ENCODE data around the gene ENTPD8. TPM values are rescaled to one million over a fixed set of nuclear protein-coding genes. Genes with fewer than 3 reads are reported as not detected.

ENTPD8 gene
- total RNA-seq, 1 experiment from 2014 or later = 0.77 TPM

GRCh38 chr9:137439158-137439714 is 1.9 kb downstream of the ENTPD8 start:
- Histone ChIP-seq H2BK120ac (ENCODE audit: low read depth, low read length, poor library complexity, severe bottlenecking) (no peak overlapping the region), H2BK12ac (ENCODE audit: insufficient read length, low read depth, low read length) (no peak overlapping the region), H4K5ac (ENCODE audit: insufficient read length, low read depth, low read length) (no peak overlapping the region), H2AFZ (ENCODE audit: low read length) (no peak overlapping the region), H3K79me1 (ENCODE audit: insufficient read depth, low read depth, low read length, poor library complexity, severe bottlenecking) (no peaks in the 10 kb centered on the region), H3K27ac (ENCODE audit: insufficient read length, low read depth, low read length) (no peak overlapping the region), H2BK20ac (ENCODE audit: low read depth, low read length, poor library complexity, severe bottlenecking) (no peak overlapping the region), H3K14ac (ENCODE audit: insufficient read depth, low read length) (no peak overlapping the region), H4K20me1 (ENCODE audit: control insufficient read depth, insufficient read depth, insufficient read length) (no peaks in the 10 kb centered on the region), H3K23me2 (ENCODE audit: insufficient read length, low read depth, low read length, poor library complexity, severe bottlenecking) (no peaks in the 10 kb centered on the region), H2BK5ac (ENCODE audit: insufficient read length, low read length) (no peak overlapping the region), H3K9ac (ENCODE audit: extremely low read depth, insufficient read length, low read length) (no peak overlapping the region), H3K79me2 (ENCODE audit: insufficient read depth, low read length) (no peaks in the 10 kb centered on the region), H3K27me3 (ENCODE audit: insufficient read depth, low read length) (no peaks in the 10 kb centered on the region), H4K91ac (ENCODE audit: insufficient read length, low read depth, low read length) (no peak overlapping the region), H3K23ac (ENCODE audit: insufficient read length, low read depth, low read length) (no peak overlapping the region), H3K4ac (ENCODE audit: low read depth, low read length) (no peak overlapping the region), H2AK5ac (ENCODE audit: insufficient read length, low read length) (no peak overlapping the region), H3T11ph (ENCODE audit: low read length) (no peak overlapping the region), H3K56ac (ENCODE audit: insufficient read length, low read depth, low read length) (no peak overlapping the region), H3K18ac (ENCODE audit: insufficient read length, low read depth, low read length) (no peak overlapping the region), H2BK15ac (ENCODE audit: low read depth, low read length) (no peak overlapping the region), H3K9me3 (ENCODE audit: control insufficient read depth, low read depth, low read length) (no peaks in the 10 kb centered on the region), H4K8ac (replicated peaks; ENCODE audit: insufficient read length, low read depth, low read length) (no peak overlapping the region), H3K4me1 (ENCODE audit: insufficient read depth, low read length) (no peaks in the 10 kb centered on the region), H3K4me2 (ENCODE audit: insufficient read depth, insufficient read length, low read length) (no peak overlapping the region)
- peaks cover 14% of the 10 kb centered on the region for H3K27me3 Mint-ChIP-seq (ENCODE audit: low read depth)
- peaks cover 0 to 2% of the 10 kb centered on the region in 2 experiments; a peak in 2 of 4 replicates for H3K4me1 Mint-ChIP-seq
- DNase-seq = no peak
- TF ChIP-seq CTCF (conservative IDR thresholded peaks at IDR 0.05) = no peak
- H3K36me3 Mint-ChIP-seq (ENCODE audit: insufficient read depth in 1 of 3, low read depth in 3 of 3) = no peaks in the 10 kb centered on the region
- WGBS (ENCODE audit: extremely low coverage, insufficient read length, low lambda C conversion rate) = no CpG with 5 or more reads among the region's 18 CpGs
- H3K9me3 Mint-ChIP-seq = 0 out of 5 replicates have a peak, but pooled peaks cover 0 to 1% of the 10 kb centered on the region in 2 experiments
- H3K4me3 Mint-ChIP-seq = peak overlapping the region in 1 of 2 experiments; percentile 19; a peak in 1 of 5 replicates
- no peak overlapping the region for H3K27ac Mint-ChIP-seq

Data from H9 (cell line).